SK-N-SH (cell line): ENCODE results near the gene ZBTB46. TPM values are rescaled to one million over a fixed set of nuclear protein-coding genes. Genes with fewer than 3 reads are reported as not detected.
A peak's percentile ranks its signal among the peaks of the same experiment; 100 is the strongest.

Experiments used
- CTCF ChIA-PET: fragments of 300-600, 350-600 bp; formaldehyde crosslinking; extraction: SDS; loops from one replicate; lab custom pipeline; 2021; lab: Yijun Ruan, JAX
- POLR2A ChIA-PET: fragments of 350-600 bp; sonication (Branson Sonifier 250); formaldehyde crosslinking; extraction: SDS; loops from one replicate; lab custom pipeline; 2020; ENCODE audit warnings: antibody characterized with exemption, inconsistent platforms; lab: Yijun Ruan, JAX
- DNase-seq: peaks from one replicate; pipeline ENCODE4 v3.0.0; 2012
- H2AFZ ChIP-seq: fragments of 200-600 bp; sonication (generic); 2 replicates; pipeline ENCODE4 v1.8.1; 2016; ENCODE audit warnings: antibody characterized with exemption, mild to moderate bottlenecking, low read depth
- H3F3A ChIP-seq: fragments of 200-600 bp; sonication (generic); replicated peaks from 2 replicates; pipeline ENCODE3; 2016; ENCODE audit warnings: antibody characterized with exemption, mild to moderate bottlenecking; ENCODE audit not compliant: insufficient read depth
- H3K27ac ChIP-seq, 2 experiments: fragments of 200-500 bp in 1 of 2; fragments of 200-600 bp in 1 of 2; sonication (Bioruptor generic) in 1 of 2; sonication (generic), shearing (Covaris generic) in 1 of 2; 2 replicates each; pipeline versions ENCODE4 v1.5.1 to v1.6.1; 2014 to 2016; ENCODE audit warnings: low read depth in 2 of 2, inconsistent platforms in 1 of 2, low read length in 1 of 2, mild to moderate bottlenecking in 1 of 2, mixed read lengths in 1 of 2
- H3K27me3 ChIP-seq: fragments of 200-600 bp; sonication (generic), shearing (Covaris generic); 2 replicates; pipeline ENCODE4 v1.6.1; 2016; ENCODE audit warnings: mixed run types; ENCODE audit not compliant: insufficient read depth
- H3K36me3 ChIP-seq, 2 experiments: fragments of 200-500 bp in 1 of 2; fragments of 200-600 bp in 1 of 2; sonication (Bioruptor generic) in 1 of 2; sonication (generic) in 1 of 2; replicated peaks in 1 of 2; 2 replicates each; pipeline versions ENCODE3 to v1.5.1; 2014 to 2016; ENCODE audit warnings: low read length in 1 of 2, mild to moderate bottlenecking in 1 of 2; ENCODE audit not compliant: insufficient read depth in 2 of 2, control insufficient read depth in 1 of 2
- H3K4me1 ChIP-seq, 2 experiments: fragments of 200-500 bp in 1 of 2; fragments of 200-600 bp in 1 of 2; sonication (Bioruptor generic) in 1 of 2; sonication (generic), shearing (Covaris generic) in 1 of 2; 2 replicates each; pipeline versions ENCODE4 v1.5.1 to v1.6.1; 2014 to 2016; ENCODE audit warnings: low read depth in 1 of 2, low read length in 1 of 2, mixed run types in 1 of 2; ENCODE audit not compliant: insufficient read depth in 2 of 2, control insufficient read depth in 1 of 2
- H3K4me2 ChIP-seq: fragments of 200-600 bp; sonication (generic), shearing (Covaris generic); 2 replicates; pipeline ENCODE4 v1.6.1; 2017; ENCODE audit warnings: mixed run types
- H3K4me3 ChIP-seq, 2 experiments: fragments of 200-500 bp in 1 of 2; fragments of 200-600 bp in 1 of 2; sonication (Bioruptor generic) in 1 of 2; sonication (generic), shearing (Covaris generic) in 1 of 2; 2 replicates each; pipeline versions ENCODE4 v1.5.1 to v1.8.1; 2014 to 2016; ENCODE audit warnings: low read depth in 2 of 2, inconsistent platforms in 1 of 2, low read length in 1 of 2, mild to moderate bottlenecking in 1 of 2, mixed read lengths in 1 of 2, moderate library complexity in 1 of 2
- H3K79me2 ChIP-seq: fragments of 200-600 bp; sonication (generic); 2 replicates; pipeline ENCODE4 v1.8.1; 2017; ENCODE audit warnings: mild to moderate bottlenecking; ENCODE audit not compliant: insufficient read depth
- H3K9ac ChIP-seq: fragments of 200-600 bp; sonication (generic); 2 replicates; pipeline ENCODE4 v1.6.1; 2017; ENCODE audit warnings: mixed run types
- H3K9me2 ChIP-seq: fragments of 200-600 bp; sonication (generic); 2 replicates; pipeline ENCODE4 v1.6.1; 2017; ENCODE audit warnings: mixed run types
- H3K9me3 ChIP-seq: fragments of 200-600 bp; sonication (generic); 2 replicates; pipeline ENCODE4 v1.6.1; 2017; ENCODE audit warnings: mixed run types, mild to moderate bottlenecking, moderate library complexity
- H4K20me1 ChIP-seq: fragments of 200-600 bp; sonication (generic); 2 replicates; pipeline ENCODE4 v1.6.1; 2017; ENCODE audit warnings: mild to moderate bottlenecking, mixed run types; ENCODE audit not compliant: insufficient read depth
- ELF1 ChIP-seq: IDR thresholded peaks from 2 replicates; pipeline ENCODE4 v1.4.0; 2012
- EP300 ChIP-seq, 2 experiments: IDR thresholded peaks; 2 replicates each; pipeline versions ENCODE4 v1.4.0 to v1.6.1; 2012; ENCODE audit warnings: borderline replicate concordance in 1 of 2, low read depth in 1 of 2, low read length in 1 of 2
- FOSL2 ChIP-seq: IDR thresholded peaks from 2 replicates; pipeline ENCODE4 v1.4.0; 2012; ENCODE audit warnings: low read depth, mild to moderate bottlenecking, moderate library complexity, borderline replicate concordance
- GATA2 ChIP-seq: sonication (generic); formaldehyde crosslinking; IDR thresholded peaks from 2 replicates; pipeline ENCODE4 v1.5.0; 2020; ENCODE audit warnings: mild to moderate bottlenecking, missing genetic modification reagents
- JUND ChIP-seq: IDR thresholded peaks from 2 replicates; pipeline ENCODE4 v1.4.0; 2012
- MEF2A ChIP-seq: IDR thresholded peaks from 2 replicates; pipeline ENCODE4 v1.4.0; 2012; ENCODE audit warnings: low read depth, borderline replicate concordance
- MXI1 ChIP-seq: IDR thresholded peaks from 2 replicates; pipeline ENCODE4 v1.6.1; 2012; ENCODE audit warnings: mild to moderate bottlenecking, low read depth, low read length, improper control_type of control experiment
- NFIC ChIP-seq: IDR thresholded peaks from 2 replicates; pipeline ENCODE4 v1.4.0; 2012; ENCODE audit warnings: borderline replicate concordance
- POLR2AphosphoS5 ChIP-seq: IDR thresholded peaks from 2 replicates; pipeline ENCODE4 v1.6.1; 2012; ENCODE audit warnings: low read depth, low read length
- SMC3 ChIP-seq: IDR thresholded peaks from 2 replicates; pipeline ENCODE4 v1.6.1; 2012; ENCODE audit warnings: low read depth, low read length, improper control_type of control experiment
- YY1 ChIP-seq: IDR thresholded peaks from 2 replicates; pipeline ENCODE4 v1.4.0; 2012; ENCODE audit warnings: low read depth, mild to moderate bottlenecking
- WGBS: methylation state at CpG from one replicate; pipeline ENCODE4 v1.1.6; 2017; ENCODE audit warnings: low lambda C conversion rate; 5-methylcytosine and 5-hydroxymethylcytosine counted together
- polyA plus RNA-seq, 3 experiments: library from polyadenylated mRNA; depleted of rRNA; stranded (reverse); fragments of >200 nt; gene quantifications; 2 replicates each; pipeline ENCODE4 v1.2.3, GENCODE V29; 2012
- TF ChIP-seq, protein P1 (sequence below): IDR thresholded peaks from 2 replicates; pipeline ENCODE4 v1.4.0; 2012; ENCODE audit warnings: low read depth, borderline replicate concordance
- TF ChIP-seq, protein P2 (sequence below): IDR thresholded peaks from 2 replicates; pipeline ENCODE4; 2012
- TF ChIP-seq, protein P3 (sequence below): fragments of 150-350 bp; IDR thresholded peaks from 2 replicates; pipeline ENCODE4 v1.6.1; 2017; ENCODE audit warnings: antibody characterized with exemption, low read length, low read depth, borderline replicate concordance

ZBTB46 gene
- polyA plus RNA-seq, 1 of the 3 experiments (the other 2 are of a cell fraction) = 0.15 TPM

DNA sequence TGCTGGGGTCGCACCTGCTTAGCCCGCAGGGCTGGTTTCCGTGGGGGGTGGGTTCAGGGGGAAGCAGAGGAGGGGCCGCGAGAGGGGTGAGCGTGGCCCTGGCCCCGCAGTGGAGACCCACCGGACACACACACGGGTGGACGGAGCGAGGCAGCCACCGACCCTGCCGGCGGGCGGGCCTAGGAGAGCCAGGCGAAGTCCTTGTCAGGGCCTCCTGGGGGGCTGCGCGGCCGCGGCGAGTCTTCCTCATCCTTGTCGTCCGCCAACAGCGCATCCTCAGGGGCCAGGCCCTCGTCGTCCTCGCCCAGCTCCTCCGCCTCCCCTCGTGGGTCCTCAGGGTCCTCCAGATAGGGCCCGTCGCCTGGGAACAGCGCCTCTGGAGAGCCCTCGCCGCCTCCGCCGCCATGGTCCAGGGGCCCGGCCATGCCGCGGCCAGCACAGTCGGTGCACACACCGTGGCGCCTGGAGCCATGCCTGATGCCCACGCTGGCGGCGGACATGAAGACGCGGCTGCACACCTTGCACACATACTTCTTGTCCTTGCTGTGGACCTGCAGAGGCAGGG, 84.2 kb downstream of the ZBTB46 start:
- H3K4me1 ChIP-seq = peaks cover 0 to 2% of the 10 kb centered on the region in 2 experiments; a peak in 1 of 4 replicates
- H3F3A ChIP-seq = peaks cover 12% of the 10 kb centered on the region
- no peak overlapping the region for H3K9ac ChIP-seq
- 95% methylated on average over 19 of the region's 47 CpGs for WGBS
- TF ChIP-seq EP300 (IDR thresholded peaks at IDR 0.05; ENCODE audit: borderline replicate concordance in 1 of 2, low read depth in 1 of 2, low read length in 1 of 2) (no peak), SMC3 (no peak), MEF2A (no peak), GATA2 (no peak), POLR2AphosphoS5 (no peak), MXI1 (no peak), ELF1 (no peak), FOSL2 (no peak), YY1 (no peak), JUND (no peak), NFIC (no peak)
- TF ChIP-seq, protein P1, sequence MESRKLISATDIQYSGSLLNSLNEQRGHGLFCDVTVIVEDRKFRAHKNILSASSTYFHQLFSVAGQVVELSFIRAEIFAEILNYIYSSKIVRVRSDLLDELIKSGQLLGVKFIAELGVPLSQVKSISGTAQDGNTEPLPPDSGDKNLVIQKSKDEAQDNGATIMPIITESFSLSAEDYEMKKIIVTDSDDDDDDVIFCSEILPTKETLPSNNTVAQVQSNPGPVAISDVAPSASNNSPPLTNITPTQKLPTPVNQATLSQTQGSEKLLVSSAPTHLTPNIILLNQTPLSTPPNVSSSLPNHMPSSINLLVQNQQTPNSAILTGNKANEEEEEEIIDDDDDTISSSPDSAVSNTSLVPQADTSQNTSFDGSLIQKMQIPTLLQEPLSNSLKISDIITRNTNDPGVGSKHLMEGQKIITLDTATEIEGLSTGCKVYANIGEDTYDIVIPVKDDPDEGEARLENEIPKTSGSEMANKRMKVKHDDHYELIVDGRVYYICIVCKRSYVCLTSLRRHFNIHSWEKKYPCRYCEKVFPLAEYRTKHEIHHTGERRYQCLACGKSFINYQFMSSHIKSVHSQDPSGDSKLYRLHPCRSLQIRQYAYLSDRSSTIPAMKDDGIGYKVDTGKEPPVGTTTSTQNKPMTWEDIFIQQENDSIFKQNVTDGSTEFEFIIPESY = no peak
- TF ChIP-seq, protein P2, sequence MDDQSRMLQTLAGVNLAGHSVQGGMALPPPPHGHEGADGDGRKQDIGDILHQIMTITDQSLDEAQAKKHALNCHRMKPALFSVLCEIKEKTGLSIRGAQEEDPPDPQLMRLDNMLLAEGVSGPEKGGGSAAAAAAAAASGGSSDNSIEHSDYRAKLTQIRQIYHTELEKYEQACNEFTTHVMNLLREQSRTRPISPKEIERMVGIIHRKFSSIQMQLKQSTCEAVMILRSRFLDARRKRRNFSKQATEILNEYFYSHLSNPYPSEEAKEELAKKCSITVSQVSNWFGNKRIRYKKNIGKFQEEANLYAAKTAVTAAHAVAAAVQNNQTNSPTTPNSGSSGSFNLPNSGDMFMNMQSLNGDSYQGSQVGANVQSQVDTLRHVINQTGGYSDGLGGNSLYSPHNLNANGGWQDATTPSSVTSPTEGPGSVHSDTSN = no peak
- TF ChIP-seq, protein P3, sequence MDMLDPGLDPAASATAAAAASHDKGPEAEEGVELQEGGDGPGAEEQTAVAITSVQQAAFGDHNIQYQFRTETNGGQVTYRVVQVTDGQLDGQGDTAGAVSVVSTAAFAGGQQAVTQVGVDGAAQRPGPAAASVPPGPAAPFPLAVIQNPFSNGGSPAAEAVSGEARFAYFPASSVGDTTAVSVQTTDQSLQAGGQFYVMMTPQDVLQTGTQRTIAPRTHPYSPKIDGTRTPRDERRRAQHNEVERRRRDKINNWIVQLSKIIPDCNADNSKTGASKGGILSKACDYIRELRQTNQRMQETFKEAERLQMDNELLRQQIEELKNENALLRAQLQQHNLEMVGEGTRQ = no peak
- no peak overlapping the region for H3K4me2 ChIP-seq
- H3K36me3 ChIP-seq = peaks cover 15 to 23% of the 10 kb centered on the region in 2 experiments
- H4K20me1 ChIP-seq = peaks cover 6% of the 10 kb centered on the region
- no peak overlapping the region for H2AFZ ChIP-seq
- ChIA-PET CTCF (no interaction called here), POLR2A (no interaction called here)
- no peak overlapping the region for H3K27ac ChIP-seq
- H3K9me3 ChIP-seq = no peaks in the 10 kb centered on the region
- peak; percentile 38 for DNase-seq
- no peaks in the 10 kb centered on the region for H3K9me2 ChIP-seq
- H3K27me3 ChIP-seq = no peaks in the 10 kb centered on the region
- no peak overlapping the region for H3K4me3 ChIP-seq
- peaks cover 4% of the 10 kb centered on the region; the same call in 1 of the 2 replicates for H3K79me2 ChIP-seq
